HCT116 (cell line): ENCODE results near the gene ISOC2. TPM values are rescaled to one million over a fixed set of nuclear protein-coding genes. Genes with fewer than 3 reads are reported as not detected.

Source experiments
- ATAC-seq: fragments of 200-7000 bp; cut with Tn5 transposase; 2 replicates; pipeline ENCODE4 v1.9.1; 2020; ENCODE audit warnings: mild to moderate bottlenecking, moderate library complexity
- BruUV-seq: library from RNA; stranded (reverse); fragments of 400-500 nt; replicated peaks from 2 replicates; lab custom pipeline; 2021; lab: Mats Ljungman, UMichigan
- CTCF ChIA-PET: fragments of 300-600 bp; sonication (Branson Sonifier 250); formaldehyde crosslinking; loops from one replicate; lab custom pipeline; 2021; ENCODE audit warnings: antibody characterized with exemption; lab: Charles Lee
- POLR2A ChIA-PET: fragments of 300-600, 350-600 bp; sonication (Branson Sonifier 250); formaldehyde crosslinking; loops from one replicate; lab custom pipeline; 2021; ENCODE audit warnings: antibody characterized with exemption; lab: Charles Lee
- RAD21 ChIA-PET, 2 experiments: fragments of 300-600 bp; sonication (Branson Sonifier 250); formaldehyde crosslinking; loops; one replicate each; lab custom pipeline; 2023; ENCODE audit warnings: low total read pairs in 2 of 2; ENCODE audit not compliant: uncharacterized antibody in 2 of 2, unreplicated experiment in 2 of 2, low non-redundant PET in 1 of 2; lab: Charles Lee
- DNase-seq: peaks from one replicate; pipeline ENCODE4 v3.0.0-alpha.2; 2010; ENCODE audit warnings: low read depth, low spot score
- H2AFZ ChIP-seq: fragments of 200-600 bp; shearing (Covaris generic), sonication (generic); 2 replicates; pipeline ENCODE4 v1.6.1; 2017; ENCODE audit warnings: low read depth, mixed run types, mixed read lengths, antibody characterized with exemption, low read length; ENCODE audit not compliant: poor library complexity, severe bottlenecking
- H3K27ac ChIP-seq: 2 replicates; pipeline ENCODE4 v1.5.1; 2012; ENCODE audit warnings: low read depth, low read length
- H3K27me3 ChIP-seq: fragments of 200-600 bp; sonication (generic); 2 replicates; pipeline ENCODE4 v1.6.1; 2016; ENCODE audit warnings: mixed run types, low read length, mixed read lengths; ENCODE audit not compliant: insufficient read depth
- H3K36me3 ChIP-seq, 2 experiments: fragments of 200-500 bp in 1 of 2; fragments of 200-600 bp in 1 of 2; sonication (Bioruptor generic) in 1 of 2; sonication (generic) in 1 of 2; 2 replicates each; pipeline versions ENCODE4 v1.5.1 to v1.6.1; 2014 to 2016; ENCODE audit warnings: low read length in 2 of 2, inconsistent platforms in 1 of 2, mixed read lengths in 1 of 2, mixed run types in 1 of 2; ENCODE audit not compliant: insufficient read depth in 2 of 2, control insufficient read depth in 1 of 2
- H3K4me1 ChIP-seq, 2 experiments: fragments of 200-600 bp in 1 of 2; sonication (generic) in 1 of 2; 2 replicates each; pipeline versions ENCODE4 v1.5.1 to v1.6.1; 2012 to 2017; ENCODE audit warnings: low read length in 2 of 2, inconsistent platforms in 1 of 2, mild to moderate bottlenecking in 1 of 2, mixed read lengths in 1 of 2, mixed run types in 1 of 2, moderate library complexity in 1 of 2; ENCODE audit not compliant: insufficient read depth in 2 of 2, control insufficient read depth in 1 of 2
- H3K4me2 ChIP-seq: fragments of 200-600 bp; sonication (generic); 2 replicates; pipeline ENCODE4 v1.6.1; 2017; ENCODE audit warnings: mixed run types, low read length, mixed read lengths
- H3K4me3 ChIP-seq, 2 experiments: fragments of 200-600 bp in 1 of 2; sonication (generic) in 1 of 2; replicated peaks in 1 of 2; 2 replicates each; pipeline ENCODE4 v1.5.1; 2011 to 2016; ENCODE audit warnings: low read length in 2 of 2, control low read depth in 1 of 2, low read depth in 1 of 2, mild to moderate bottlenecking in 1 of 2, mixed read lengths in 1 of 2, mixed run types in 1 of 2
- H3K79me2 ChIP-seq: fragments of 200-600 bp; sonication (generic); 2 replicates; pipeline ENCODE4 v1.6.1; 2017; ENCODE audit warnings: mild to moderate bottlenecking, mixed run types, low read length, moderate library complexity, mixed read lengths; ENCODE audit not compliant: insufficient read depth
- H3K9ac ChIP-seq: fragments of 200-600 bp; sonication (generic); 2 replicates; pipeline ENCODE4 v1.6.1; 2016; ENCODE audit warnings: low read length, mixed read lengths
- H3K9me2 ChIP-seq: fragments of 200-600 bp; sonication (generic), shearing (Covaris generic); 2 replicates; pipeline ENCODE4 v1.6.1; 2017; ENCODE audit warnings: mixed run types, mild to moderate bottlenecking, moderate library complexity; ENCODE audit not compliant: insufficient read depth
- H3K9me3 ChIP-seq, 2 experiments: fragments of 200-500 bp in 1 of 2; fragments of 200-600 bp in 1 of 2; sonication (Bioruptor generic) in 1 of 2; sonication (generic) in 1 of 2; 2 replicates each; pipeline ENCODE4 v1.6.1; 2014 to 2017; ENCODE audit warnings: low read length in 2 of 2, mixed read lengths in 2 of 2, inconsistent platforms in 1 of 2, low read depth in 1 of 2, mild to moderate bottlenecking in 1 of 2, mixed run types in 1 of 2, moderate library complexity in 1 of 2; ENCODE audit not compliant: control insufficient read depth in 1 of 2, insufficient read depth in 1 of 2
- H4K20me1 ChIP-seq: fragments of 200-600 bp; sonication (generic), shearing (Covaris generic); 2 replicates; pipeline ENCODE4 v1.6.1; 2017; ENCODE audit warnings: mixed run types, mild to moderate bottlenecking, moderate library complexity; ENCODE audit not compliant: insufficient read depth
- EZH2 ChIP-seq: fragments of 200-600 bp; sonication (generic); IDR thresholded peaks from 2 replicates; pipeline ENCODE4 v1.6.1; 2017; ENCODE audit warnings: antibody characterized with exemption, mixed run types
- EZH2phosphoT487 ChIP-seq: fragments of 200-600 bp; IDR thresholded peaks from 2 replicates; pipeline ENCODE4 v1.6.1; 2018; ENCODE audit warnings: antibody characterized with exemption, borderline replicate concordance
- FOSL1 ChIP-seq: IDR thresholded peaks from 2 replicates; pipeline ENCODE4 v1.6.1; 2012; ENCODE audit warnings: low read depth
- JUND ChIP-seq: IDR thresholded peaks from 2 replicates; pipeline ENCODE4 v1.6.1; 2012
- POLR2AphosphoS5 ChIP-seq: IDR thresholded peaks from 2 replicates; pipeline ENCODE4 v1.6.1; 2011; ENCODE audit warnings: mild to moderate bottlenecking, low read depth, low read length, moderate library complexity
- TCF7L2 ChIP-seq: IDR thresholded peaks from 2 replicates; pipeline ENCODE4 v1.7.0; 2011; ENCODE audit warnings: borderline replicate concordance, inconsistent platforms; ENCODE audit not compliant: insufficient read depth, insufficient read length; ENCODE audit errors: extremely low read depth
- intact Hi-C: fragments of 100-400 bp; cut with micrococcal nuclease; formaldehyde crosslinking; loops from 2 replicates; pipeline ENCODE4 v1.10.0; 2022
- total RNA-seq: library from RNA; stranded (reverse); gene quantifications from one replicate; pipeline ENCODE4 v1.2.1, GENCODE V29; 2021; ENCODE audit not compliant: unreplicated experiment
- TF ChIP-seq, protein P1 (sequence below): IDR thresholded peaks from 2 replicates; pipeline ENCODE4 v1.6.1; 2012
- TF ChIP-seq, protein P2 (sequence below): IDR thresholded peaks from 2 replicates; pipeline ENCODE4 v1.6.1; 2012
- TF ChIP-seq, protein P3 (sequence below): IDR thresholded peaks from 2 replicates; pipeline ENCODE4 v1.6.1; 2012; ENCODE audit warnings: low read depth
- TF ChIP-seq, protein P4 (sequence below): IDR thresholded peaks from 2 replicates; pipeline ENCODE4 v1.6.1; 2011; ENCODE audit warnings: mild to moderate bottlenecking, low read length, moderate library complexity; ENCODE audit not compliant: insufficient replicate concordance; ENCODE audit errors: extremely low read depth

Gene ISOC2
- total RNA-seq, 1 experiment from 2014 or later = 56.8 TPM

DNA sequence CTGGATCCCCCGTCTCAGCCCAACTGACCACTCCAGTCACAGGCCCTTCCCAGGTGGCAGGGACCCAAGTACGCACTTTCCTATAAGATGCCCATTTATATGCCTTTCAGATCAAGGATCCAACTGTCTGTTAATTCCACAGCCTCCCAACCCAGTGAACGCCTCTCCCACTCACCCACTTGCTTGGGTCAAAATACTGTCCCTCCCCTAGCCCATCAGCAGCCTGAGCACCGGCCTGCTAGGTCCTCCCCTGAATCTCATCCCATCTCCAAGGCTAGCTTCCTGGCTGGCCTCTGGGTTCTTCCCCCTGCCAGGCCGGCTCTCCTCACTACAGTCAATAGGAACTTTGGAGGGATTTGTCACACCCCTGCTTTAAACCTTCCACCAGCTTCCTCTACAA, 55.8 kb downstream of the ISOC2 start:
- peak overlapping the region; percentile 99; the same call in 1 of the 2 replicates for H3K9ac ChIP-seq

More for the DNA sequence above, 55.8 kb downstream of the ISOC2 start:
- Histone ChIP-seq H3K27ac (peak overlapping the region; percentile 95), H3K27me3 (no peaks in the 10 kb centered on the region), H3K4me1 (peaks cover 12 to 27% of the 10 kb centered on the region in 2 experiments), H4K20me1 (peaks cover 17% of the 10 kb centered on the region; the same call in 1 of the 2 replicates), H3K79me2 (peaks cover 54% of the 10 kb centered on the region), H3K36me3 (peaks cover 41 to 52% of the 10 kb centered on the region in 2 experiments), H3K9me3 (no peaks in the 10 kb centered on the region), H3K9me2 (no peaks in the 10 kb centered on the region), H2AFZ (no peak overlapping the region), H3K4me3 (peak overlapping the region; percentile 81 to 93; a peak in 3 of 4 replicates), H3K4me2 (peak overlapping the region; percentile 83)
- intact Hi-C loops = no loop called here
- ATAC-seq (no peak), DNase-seq (no peak)
- TF ChIP-seq, protein P1, sequence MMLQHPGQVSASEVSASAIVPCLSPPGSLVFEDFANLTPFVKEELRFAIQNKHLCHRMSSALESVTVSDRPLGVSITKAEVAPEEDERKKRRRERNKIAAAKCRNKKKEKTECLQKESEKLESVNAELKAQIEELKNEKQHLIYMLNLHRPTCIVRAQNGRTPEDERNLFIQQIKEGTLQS = no peak
- TF ChIP-seq, protein P2, sequence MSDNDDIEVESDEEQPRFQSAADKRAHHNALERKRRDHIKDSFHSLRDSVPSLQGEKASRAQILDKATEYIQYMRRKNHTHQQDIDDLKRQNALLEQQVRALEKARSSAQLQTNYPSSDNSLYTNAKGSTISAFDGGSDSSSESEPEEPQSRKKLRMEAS = no peak
- TF ChIP-seq, protein P3, sequence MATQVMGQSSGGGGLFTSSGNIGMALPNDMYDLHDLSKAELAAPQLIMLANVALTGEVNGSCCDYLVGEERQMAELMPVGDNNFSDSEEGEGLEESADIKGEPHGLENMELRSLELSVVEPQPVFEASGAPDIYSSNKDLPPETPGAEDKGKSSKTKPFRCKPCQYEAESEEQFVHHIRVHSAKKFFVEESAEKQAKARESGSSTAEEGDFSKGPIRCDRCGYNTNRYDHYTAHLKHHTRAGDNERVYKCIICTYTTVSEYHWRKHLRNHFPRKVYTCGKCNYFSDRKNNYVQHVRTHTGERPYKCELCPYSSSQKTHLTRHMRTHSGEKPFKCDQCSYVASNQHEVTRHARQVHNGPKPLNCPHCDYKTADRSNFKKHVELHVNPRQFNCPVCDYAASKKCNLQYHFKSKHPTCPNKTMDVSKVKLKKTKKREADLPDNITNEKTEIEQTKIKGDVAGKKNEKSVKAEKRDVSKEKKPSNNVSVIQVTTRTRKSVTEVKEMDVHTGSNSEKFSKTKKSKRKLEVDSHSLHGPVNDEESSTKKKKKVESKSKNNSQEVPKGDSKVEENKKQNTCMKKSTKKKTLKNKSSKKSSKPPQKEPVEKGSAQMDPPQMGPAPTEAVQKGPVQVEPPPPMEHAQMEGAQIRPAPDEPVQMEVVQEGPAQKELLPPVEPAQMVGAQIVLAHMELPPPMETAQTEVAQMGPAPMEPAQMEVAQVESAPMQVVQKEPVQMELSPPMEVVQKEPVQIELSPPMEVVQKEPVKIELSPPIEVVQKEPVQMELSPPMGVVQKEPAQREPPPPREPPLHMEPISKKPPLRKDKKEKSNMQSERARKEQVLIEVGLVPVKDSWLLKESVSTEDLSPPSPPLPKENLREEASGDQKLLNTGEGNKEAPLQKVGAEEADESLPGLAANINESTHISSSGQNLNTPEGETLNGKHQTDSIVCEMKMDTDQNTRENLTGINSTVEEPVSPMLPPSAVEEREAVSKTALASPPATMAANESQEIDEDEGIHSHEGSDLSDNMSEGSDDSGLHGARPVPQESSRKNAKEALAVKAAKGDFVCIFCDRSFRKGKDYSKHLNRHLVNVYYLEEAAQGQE = no peak
- no peak for TF ChIP-seq TCF7L2
- no peak for TF ChIP-seq FOSL1
- no peak for TF ChIP-seq POLR2AphosphoS5
- TF ChIP-seq, protein P4, sequence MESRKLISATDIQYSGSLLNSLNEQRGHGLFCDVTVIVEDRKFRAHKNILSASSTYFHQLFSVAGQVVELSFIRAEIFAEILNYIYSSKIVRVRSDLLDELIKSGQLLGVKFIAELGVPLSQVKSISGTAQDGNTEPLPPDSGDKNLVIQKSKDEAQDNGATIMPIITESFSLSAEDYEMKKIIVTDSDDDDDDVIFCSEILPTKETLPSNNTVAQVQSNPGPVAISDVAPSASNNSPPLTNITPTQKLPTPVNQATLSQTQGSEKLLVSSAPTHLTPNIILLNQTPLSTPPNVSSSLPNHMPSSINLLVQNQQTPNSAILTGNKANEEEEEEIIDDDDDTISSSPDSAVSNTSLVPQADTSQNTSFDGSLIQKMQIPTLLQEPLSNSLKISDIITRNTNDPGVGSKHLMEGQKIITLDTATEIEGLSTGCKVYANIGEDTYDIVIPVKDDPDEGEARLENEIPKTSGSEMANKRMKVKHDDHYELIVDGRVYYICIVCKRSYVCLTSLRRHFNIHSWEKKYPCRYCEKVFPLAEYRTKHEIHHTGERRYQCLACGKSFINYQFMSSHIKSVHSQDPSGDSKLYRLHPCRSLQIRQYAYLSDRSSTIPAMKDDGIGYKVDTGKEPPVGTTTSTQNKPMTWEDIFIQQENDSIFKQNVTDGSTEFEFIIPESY = no peak
- TF ChIP-seq EZH2 = no peak
- TF ChIP-seq JUND = no peak
- no peak for TF ChIP-seq EZH2phosphoT487
- ChIA-PET RAD21 (no interaction called here), POLR2A (interaction anchor here (1.1 to 1.9 kb wide), 3 partner anchors 9 to 126 kb away, joined by 3 to 6 read pairs (median 4); partner anchors contain the start of genes HSPBP1 and KMT5C), CTCF (no interaction called here)
- BruUV-seq = no TSS peak

Other genes with a start within 250 kb of the ISOC2 start
- 10.6 TPM for gene TMEM86B, start 232.9 kb downstream of the ISOC2 start, total RNA-seq
- 96.7 TPM for gene PPP6R1, start 202.6 kb downstream of the ISOC2 start, total RNA-seq
- 63.0 TPM for gene HSPBP1, start 181.5 kb downstream of the ISOC2 start, total RNA-seq
- gene BRSK1, start 177.6 kb downstream of the ISOC2 start, total RNA-seq = 33.3 TPM
- gene TMEM150B, start 136.3 kb downstream of the ISOC2 start, total RNA-seq = not detected
- gene KMT5C, start 121.8 kb downstream of the ISOC2 start, total RNA-seq = 27.5 TPM
- 2.4 TPM for gene COX6B2, start 106.9 kb downstream of the ISOC2 start, total RNA-seq
- not detected for gene GARIN5B, start 98.4 kb downstream of the ISOC2 start, total RNA-seq
- 2.8 TPM for gene IL11, start 91.2 kb downstream of the ISOC2 start, total RNA-seq
- gene TMEM190, start 84.8 kb downstream of the ISOC2 start, total RNA-seq = not detected
- 21.0 TPM for gene TMEM238, start 77.3 kb downstream of the ISOC2 start, total RNA-seq
- gene RPL28, start 75.7 kb downstream of the ISOC2 start, total RNA-seq = 3,050 TPM
- gene UBE2S, start 53.9 kb downstream of the ISOC2 start, total RNA-seq = 515 TPM
- not detected for gene SHISA7, start 18.3 kb downstream of the ISOC2 start, total RNA-seq
- 0.34 TPM for gene C19orf85, start 3.1 kb upstream of the ISOC2 start, total RNA-seq
- gene ZNF628, start 15.0 kb upstream of the ISOC2 start, total RNA-seq = 14.9 TPM
- 55.3 TPM for gene NAT14, start 23.5 kb upstream of the ISOC2 start, total RNA-seq
- gene SSC5D, start 26.8 kb upstream of the ISOC2 start, total RNA-seq = 1.5 TPM
- 0.30 TPM for gene SBK2, start 75.5 kb upstream of the ISOC2 start, total RNA-seq
- 1.2 TPM for gene SBK3, start 83.9 kb upstream of the ISOC2 start, total RNA-seq
- 24.1 TPM for gene ZNF579, start 119.2 kb upstream of the ISOC2 start, total RNA-seq
- 15.3 TPM for gene FIZ1, start 137.9 kb upstream of the ISOC2 start, total RNA-seq
- gene ZNF524, start 138.6 kb upstream of the ISOC2 start, total RNA-seq = 17.2 TPM
- gene ZNF865, start 144.0 kb upstream of the ISOC2 start, total RNA-seq = 16.2 TPM
- 5.3 TPM for gene ZNF784, start 162.9 kb upstream of the ISOC2 start, total RNA-seq
- 36.7 TPM for gene ZNF580, start 179.4 kb upstream of the ISOC2 start, total RNA-seq
- 44.4 TPM for gene ZNF581, start 182.0 kb upstream of the ISOC2 start, total RNA-seq
- 1.0 TPM for gene CCDC106, start 186.6 kb upstream of the ISOC2 start, total RNA-seq
- 259 TPM for gene U2AF2, start 193.4 kb upstream of the ISOC2 start, total RNA-seq
- 122 TPM for gene EPN1, start 213.6 kb upstream of the ISOC2 start, total RNA-seq